Measurements from ENCODE around the gene AKAP12.
"Not testable (repeated sequence)": the region's sequence is repeated elsewhere in the genome, so short reads cannot be mapped to it uniquely, and the experiment has no call there.

AKAP12 gene

DNA sequence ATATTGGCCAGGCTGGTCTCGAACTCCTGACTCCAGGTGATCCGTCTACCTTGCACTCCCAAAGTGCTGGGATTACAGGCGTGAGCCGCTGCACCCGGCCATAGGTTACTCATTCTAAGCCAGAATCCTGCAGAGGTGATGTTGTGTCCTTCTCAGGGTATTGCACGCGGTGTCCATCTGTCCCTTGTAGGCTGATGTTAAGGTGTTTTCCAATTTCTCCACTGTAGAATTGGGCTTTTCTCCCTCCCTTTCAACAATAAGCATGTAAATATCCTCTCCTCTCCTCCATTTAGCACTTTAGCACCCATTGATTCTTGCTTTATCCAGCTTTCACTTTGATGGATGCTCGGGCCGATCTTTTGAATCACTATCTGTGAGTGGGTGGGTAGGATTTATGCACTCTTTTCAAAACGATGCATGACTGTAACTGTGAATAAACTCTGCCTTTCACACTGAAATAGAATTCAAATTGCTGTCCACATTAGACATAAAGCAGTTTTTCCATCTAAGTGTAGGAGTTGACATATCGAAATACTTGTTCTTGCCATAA is 99.0 kb downstream of the AKAP12 start:
- in situ Hi-C loops (cut with MboI; ENCODE audit: low sequenced_read_pairs) = loop anchor here (25.0 kb wide), 1 partner anchor 326 kb away; no protein-coding TSS in a partner anchor

GRCh38 chr6:151339369-151339768 is 99.6 kb downstream of the AKAP12 start:
- in situ Hi-C loops (cut with MboI; ENCODE audit: low sequenced_read_pairs) = loop anchor here (25.0 kb wide), 1 partner anchor 327 kb away; no protein-coding TSS in a partner anchor

GRCh38 chr6:151340219-151340978 is 100.6 kb downstream of the AKAP12 start:
- in situ Hi-C loops (cut with MboI; ENCODE audit: low sequenced_read_pairs) = loop anchor here (25.0 kb wide), 1 partner anchor 328 kb away; no protein-coding TSS in a partner anchor

GRCh38 chr6:151341476-151342195 is 101.9 kb downstream of the AKAP12 start:
- in situ Hi-C loops (cut with MboI; ENCODE audit: low sequenced_read_pairs) = loop anchor here (25.0 kb wide), 1 partner anchor 329 kb away; no protein-coding TSS in a partner anchor

GRCh38 chr6:151342750-151343149 is 103.0 kb downstream of the AKAP12 start:
- in situ Hi-C loops (cut with MboI; ENCODE audit: low sequenced_read_pairs) = loop anchor here (25.0 kb wide), 1 partner anchor 330 kb away; no protein-coding TSS in a partner anchor

DNA sequence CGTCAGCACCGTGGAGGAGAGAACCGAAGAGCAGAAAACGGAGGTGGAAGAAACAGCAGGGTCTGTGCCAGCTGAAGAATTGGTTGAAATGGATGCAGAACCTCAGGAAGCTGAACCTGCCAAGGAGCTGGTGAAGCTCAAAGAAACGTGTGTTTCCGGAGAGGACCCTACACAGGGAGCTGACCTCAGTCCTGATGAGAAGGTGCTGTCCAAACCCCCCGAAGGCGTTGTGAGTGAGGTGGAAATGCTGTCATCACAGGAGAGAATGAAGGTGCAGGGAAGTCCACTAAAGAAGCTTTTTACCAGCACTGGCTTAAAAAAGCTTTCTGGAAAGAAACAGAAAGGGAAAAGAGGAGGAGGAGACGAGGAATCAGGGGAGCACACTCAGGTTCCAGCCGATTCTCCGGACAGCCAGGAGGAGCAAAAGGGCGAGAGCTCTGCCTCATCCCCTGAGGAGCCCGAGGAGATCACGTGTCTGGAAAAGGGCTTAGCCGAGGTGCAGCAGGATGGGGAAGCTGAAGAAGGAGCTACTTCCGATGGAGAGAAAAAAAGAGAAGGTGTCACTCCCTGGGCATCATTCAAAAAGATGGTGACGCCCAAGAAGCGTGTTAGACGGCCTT is 110.0 kb downstream of the AKAP12 start:
- in situ Hi-C loops (cut with MboI; ENCODE audit: low sequenced_read_pairs) = loop anchor here (25.0 kb wide), 1 partner anchor 337 kb away; no protein-coding TSS in a partner anchor

GRCh38 chr6:151350442-151351145 is 110.8 kb downstream of the AKAP12 start:
- in situ Hi-C loops (cut with MboI; ENCODE audit: low sequenced_read_pairs) = no loop called here

- in situ Hi-C loops (cut with MboI; ENCODE audit: low sequenced_read_pairs) = no loop called here
Measured at GRCh38 chr6:151351146-151351700, 111.5 kb downstream of the AKAP12 start.

GRCh38 chr6:151351731-151352130 is 112.0 kb downstream of the AKAP12 start:
- in situ Hi-C loops (cut with MboI; ENCODE audit: low sequenced_read_pairs) = no loop called here

DNA sequence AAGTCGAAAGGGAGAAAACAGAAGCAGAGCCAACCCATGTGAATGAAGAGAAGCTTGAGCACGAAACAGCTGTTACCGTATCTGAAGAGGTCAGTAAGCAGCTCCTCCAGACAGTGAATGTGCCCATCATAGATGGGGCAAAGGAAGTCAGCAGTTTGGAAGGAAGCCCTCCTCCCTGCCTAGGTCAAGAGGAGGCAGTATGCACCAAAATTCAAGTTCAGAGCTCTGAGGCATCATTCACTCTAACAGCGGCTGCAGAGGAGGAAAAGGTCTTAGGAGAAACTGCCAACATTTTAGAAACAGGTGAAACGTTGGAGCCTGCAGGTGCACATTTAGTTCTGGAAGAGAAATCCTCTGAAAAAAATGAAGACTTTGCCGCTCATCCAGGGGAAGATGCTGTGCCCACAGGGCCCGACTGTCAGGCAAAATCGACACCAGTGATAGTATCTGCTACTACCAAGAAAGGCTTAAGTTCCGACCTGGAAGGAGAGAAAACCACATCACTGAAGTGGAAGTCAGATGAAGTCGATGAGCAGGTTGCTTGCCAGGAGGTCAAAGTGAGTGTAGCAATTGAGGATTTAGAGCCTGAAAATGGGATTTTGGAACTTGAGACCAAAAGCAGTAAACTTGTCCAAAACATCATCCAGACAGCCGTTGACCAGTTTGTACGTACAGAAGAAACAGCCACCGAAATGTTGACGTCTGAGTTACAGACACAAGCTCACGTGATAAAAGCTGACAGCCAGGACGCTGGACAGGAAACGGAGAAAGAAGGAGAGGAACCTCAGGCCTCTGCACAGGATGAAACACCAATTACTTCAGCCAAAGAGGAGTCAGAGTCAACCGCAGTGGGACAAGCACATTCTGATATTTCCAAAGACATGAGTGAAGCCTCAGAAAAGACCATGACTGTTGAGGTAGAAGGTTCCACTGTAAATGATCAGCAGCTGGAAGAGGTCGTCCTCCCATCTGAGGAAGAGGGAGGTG is 112.9 kb downstream of the AKAP12 start:
- in situ Hi-C loops (cut with MboI; ENCODE audit: low sequenced_read_pairs) = no loop called here

GRCh38 chr6:151353795-151354194 is 114.0 kb downstream of the AKAP12 start:
- in situ Hi-C loops (cut with MboI; ENCODE audit: low sequenced_read_pairs) = no loop called here

- in situ Hi-C loops (cut with MboI; ENCODE audit: low sequenced_read_pairs) = not testable (repeated sequence)
Measured at GRCh38 chr6:151356983-151357382, 117.2 kb downstream of the AKAP12 start.

DNA sequence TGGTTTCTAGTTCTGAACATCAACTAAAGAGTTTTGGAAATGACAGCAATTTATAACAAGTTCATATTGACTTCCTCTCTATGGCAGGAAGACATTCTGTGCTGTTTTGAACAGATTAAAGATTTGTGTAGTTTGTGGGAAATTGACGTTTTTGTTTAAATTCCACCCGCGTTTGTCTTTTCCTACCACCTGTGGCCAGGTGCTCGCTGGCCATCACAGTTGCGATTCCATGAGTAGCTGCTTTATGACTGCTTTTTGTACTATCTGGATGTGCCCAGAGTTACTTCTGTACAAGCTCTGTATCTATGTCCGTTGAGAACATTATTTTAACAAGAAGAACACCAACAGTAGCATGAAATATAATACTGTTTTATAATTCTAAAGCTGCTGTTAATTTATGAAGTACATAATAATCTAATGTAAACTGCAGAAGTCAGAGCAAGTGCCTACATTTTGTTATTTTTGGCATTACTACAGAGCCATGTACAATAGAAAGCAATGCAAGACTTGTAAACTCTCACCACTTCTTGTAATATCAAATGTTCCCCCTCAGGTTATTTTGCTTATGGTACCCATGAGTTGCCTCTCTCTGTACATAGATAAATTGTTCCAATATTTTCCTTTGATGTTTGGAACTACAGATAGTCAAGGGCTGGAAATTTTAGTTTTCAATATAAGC is 118.1 kb downstream of the AKAP12 start:
- in situ Hi-C loops (cut with MboI; ENCODE audit: low sequenced_read_pairs) = no loop called here

GRCh38 chr6:151358475-151358874 is 118.7 kb downstream of the AKAP12 start:
- in situ Hi-C loops (cut with MboI; ENCODE audit: low sequenced_read_pairs) = no loop called here

- in situ Hi-C loops (cut with MboI; ENCODE audit: low sequenced_read_pairs) = no loop called here
Measured at GRCh38 chr6:151359486-151359885, 119.7 kb downstream of the AKAP12 start.

GRCh38 chr6:151365233-151365632 is 125.5 kb downstream of the AKAP12 start:
- in situ Hi-C loops (cut with MboI; ENCODE audit: low sequenced_read_pairs) = no loop called here

GRCh38 chr6:151370509-151371078 is 130.8 kb downstream of the AKAP12 start:
- in situ Hi-C loops (cut with MboI; ENCODE audit: low sequenced_read_pairs) = no loop called here

DNA sequence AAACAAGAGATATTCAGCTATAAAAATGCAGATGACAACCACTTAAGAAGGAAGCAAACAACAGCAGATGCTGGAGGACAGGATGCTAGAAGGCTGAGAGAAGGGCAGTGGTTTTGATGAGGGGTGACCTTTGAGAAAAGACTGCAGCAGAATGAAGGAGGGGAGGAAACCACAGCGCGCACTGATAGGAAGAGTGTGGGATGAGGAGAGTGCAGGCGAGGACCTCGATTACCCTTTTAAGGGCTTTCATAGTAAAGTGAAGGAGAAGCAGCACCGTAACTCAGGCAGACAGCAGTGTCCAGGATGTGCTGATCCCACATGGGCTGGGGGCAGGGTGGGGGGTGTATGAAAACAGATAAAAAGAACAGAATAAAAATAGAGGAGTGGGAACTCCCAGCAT is 132.4 kb downstream of the AKAP12 start:
- in situ Hi-C loops (cut with MboI; ENCODE audit: low sequenced_read_pairs) = no loop called here

Measured in HL-60/S4 treated with phorbol 12-myristate 13-acetate at 8.2 ng/mL for 4 days and 3 days (cell line).